ENCODE data around the gene LRRTM4. TPM values are rescaled to one million over a fixed set of nuclear protein-coding genes. Genes with fewer than 3 reads are reported as not detected.

LRRTM4 gene
- total RNA-seq, 1 experiment from 2014 or later: 12.0 TPM

GRCh38 chr2:76812156-76812555 lies 710.0 kb downstream of the LRRTM4 start:
- H3K27me3 ChIP-seq (ENCODE audit: insufficient read depth, low read length): no peaks in the 10 kb centered on the region

More at GRCh38 chr2:76812156-76812555, 710.0 kb downstream of the LRRTM4 start:
- H3K23me2 ChIP-seq (ENCODE audit: insufficient read length, low read depth, low read length, poor library complexity, severe bottlenecking): no peaks in the 10 kb centered on the region
- H3K14ac ChIP-seq (ENCODE audit: insufficient read depth, low read length): no peak overlapping the region
- H3K9me3 Mint-ChIP-seq: no peaks in the 10 kb centered on the region
- H3K23ac ChIP-seq (ENCODE audit: insufficient read length, low read depth, low read length): no peak overlapping the region
- no peak overlapping the region for H4K91ac ChIP-seq (ENCODE audit: insufficient read length, low read depth, low read length)
- H2BK12ac ChIP-seq (ENCODE audit: insufficient read length, low read depth, low read length): no peak overlapping the region
- no peak overlapping the region for H2BK15ac ChIP-seq (ENCODE audit: low read depth, low read length)
- no peaks in the 10 kb centered on the region for H3K36me3 Mint-ChIP-seq (ENCODE audit: insufficient read depth in 1 of 3, low read depth in 3 of 3)
- H3K27ac ChIP-seq (ENCODE audit: insufficient read length, low read depth, low read length): no peak overlapping the region
- no peak for TF ChIP-seq CTCF (conservative IDR thresholded peaks at IDR 0.05)
- H3K4me2 ChIP-seq (ENCODE audit: insufficient read depth, insufficient read length, low read length): no peak overlapping the region
- H3T11ph ChIP-seq (ENCODE audit: low read length): no peak overlapping the region
- no peaks in the 10 kb centered on the region for H3K9me3 ChIP-seq (ENCODE audit: control insufficient read depth, low read depth, low read length)
- no peak overlapping the region for H2BK5ac ChIP-seq (ENCODE audit: insufficient read length, low read length)
- no peaks in the 10 kb centered on the region for H4K20me1 ChIP-seq (ENCODE audit: control insufficient read depth, insufficient read depth, insufficient read length)
- no peak overlapping the region for H2AFZ ChIP-seq (ENCODE audit: low read length)
- no peak overlapping the region for H3K4me3 Mint-ChIP-seq
- H3K79me2 ChIP-seq (ENCODE audit: insufficient read depth, low read length): no peaks in the 10 kb centered on the region
- H4K5ac ChIP-seq (ENCODE audit: insufficient read length, low read depth, low read length): no peak overlapping the region
- H2BK120ac ChIP-seq (ENCODE audit: low read depth, low read length, poor library complexity, severe bottlenecking): no peak overlapping the region
- no peak for DNase-seq
- no peaks in the 10 kb centered on the region for H3K79me1 ChIP-seq (ENCODE audit: insufficient read depth, low read depth, low read length, poor library complexity, severe bottlenecking)
- H3K4me1 ChIP-seq (ENCODE audit: insufficient read depth, low read length): no peaks in the 10 kb centered on the region
- no peak overlapping the region for H2BK20ac ChIP-seq (ENCODE audit: low read depth, low read length, poor library complexity, severe bottlenecking)
- no peak overlapping the region for H3K18ac ChIP-seq (ENCODE audit: insufficient read length, low read depth, low read length)
- no peak overlapping the region for H2AK5ac ChIP-seq (ENCODE audit: insufficient read length, low read length)
- H3K4me1 Mint-ChIP-seq: peaks cover 22 to 23% of the 10 kb centered on the region in 2 experiments
- no peak overlapping the region for H3K4ac ChIP-seq (ENCODE audit: low read depth, low read length)
- H3K27me3 Mint-ChIP-seq (ENCODE audit: low read depth): no peaks in the 10 kb centered on the region
- no peak overlapping the region for H3K9ac ChIP-seq (ENCODE audit: extremely low read depth, insufficient read length, low read length)
- no peak overlapping the region; a peak in 1 of 7 replicates for H3K27ac Mint-ChIP-seq
- H4K8ac ChIP-seq (replicated peaks; ENCODE audit: insufficient read length, low read depth, low read length): no peak overlapping the region
- H3K56ac ChIP-seq (ENCODE audit: insufficient read length, low read depth, low read length): no peak overlapping the region
